GM19438 (cell line): ENCODE data around the gene MOGAT3.

Source experiments
- ATAC-seq: cut with Tn5 transposase; IDR thresholded peaks from one replicate; pipeline ENCODE4 v1.9.1; 2021; ENCODE audit warnings: low read depth; ENCODE audit not compliant: unreplicated experiment

MOGAT3 gene, protein sequence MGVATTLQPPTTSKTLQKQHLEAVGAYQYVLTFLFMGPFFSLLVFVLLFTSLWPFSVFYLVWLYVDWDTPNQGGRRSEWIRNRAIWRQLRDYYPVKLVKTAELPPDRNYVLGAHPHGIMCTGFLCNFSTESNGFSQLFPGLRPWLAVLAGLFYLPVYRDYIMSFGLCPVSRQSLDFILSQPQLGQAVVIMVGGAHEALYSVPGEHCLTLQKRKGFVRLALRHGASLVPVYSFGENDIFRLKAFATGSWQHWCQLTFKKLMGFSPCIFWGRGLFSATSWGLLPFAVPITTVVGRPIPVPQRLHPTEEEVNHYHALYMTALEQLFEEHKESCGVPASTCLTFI

DNA sequence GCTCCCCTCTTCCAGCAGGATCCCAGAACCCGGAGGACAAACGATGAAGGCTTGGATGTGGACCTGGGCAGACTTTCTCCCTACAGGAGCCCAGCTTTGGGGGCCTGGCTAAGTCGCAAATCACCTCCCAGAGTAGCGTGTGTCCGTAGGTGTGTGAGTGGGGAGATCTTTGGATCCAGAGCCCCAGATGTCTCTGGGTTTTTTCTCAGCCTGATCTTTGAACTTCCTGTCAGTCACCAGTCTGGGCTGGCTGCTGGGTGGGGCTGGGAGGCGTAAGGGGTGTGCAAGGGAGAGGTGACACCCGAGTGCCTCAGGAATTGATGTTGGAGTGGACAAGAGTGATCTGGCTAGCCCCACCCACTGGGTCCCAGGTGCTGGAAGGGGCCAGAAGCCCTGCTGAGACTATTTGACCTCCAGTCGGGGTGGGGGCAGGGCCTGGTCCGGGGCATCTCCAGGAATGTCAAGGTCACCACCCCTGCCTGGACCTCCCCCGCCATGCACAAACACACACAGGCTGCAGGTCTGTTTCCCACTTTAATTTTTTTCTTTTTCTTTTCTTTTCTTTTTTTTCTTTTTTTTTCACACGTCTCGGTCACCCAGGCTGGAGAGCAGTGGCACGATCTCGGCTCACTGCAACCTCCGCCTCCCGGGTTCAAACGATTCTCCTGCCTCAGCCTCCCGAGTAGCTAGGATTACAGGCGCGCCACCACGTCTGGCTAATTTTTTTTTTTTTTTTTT, at the start of gene MOGAT3:
Gene MOGAT3 (minus strand): TSS at position 175 of the 738 bp plus-strand sequence. CDS start 182 bp downstream, outside the sequence.
- ATAC-seq = no peak

DNA sequence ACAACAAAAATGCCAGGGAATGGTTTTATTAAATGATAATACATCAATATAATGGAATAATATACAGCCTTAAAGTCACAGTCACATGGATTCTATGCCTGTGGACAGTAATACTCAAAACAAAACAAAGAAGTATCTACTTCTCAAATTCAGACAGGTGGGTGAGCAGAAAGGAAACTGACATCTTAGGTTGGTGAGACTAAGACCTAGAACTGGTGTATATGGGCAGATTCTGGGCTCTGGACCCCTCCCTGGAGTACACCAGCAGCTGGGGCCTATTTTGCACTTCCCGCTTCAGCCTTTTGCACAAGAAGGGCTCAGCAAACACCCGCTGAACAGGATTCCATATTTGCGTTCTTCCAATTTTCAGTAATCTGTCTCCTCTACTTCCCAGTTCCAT, 49.5 kb upstream of the MOGAT3 start:
- no peak for ATAC-seq

DNA sequence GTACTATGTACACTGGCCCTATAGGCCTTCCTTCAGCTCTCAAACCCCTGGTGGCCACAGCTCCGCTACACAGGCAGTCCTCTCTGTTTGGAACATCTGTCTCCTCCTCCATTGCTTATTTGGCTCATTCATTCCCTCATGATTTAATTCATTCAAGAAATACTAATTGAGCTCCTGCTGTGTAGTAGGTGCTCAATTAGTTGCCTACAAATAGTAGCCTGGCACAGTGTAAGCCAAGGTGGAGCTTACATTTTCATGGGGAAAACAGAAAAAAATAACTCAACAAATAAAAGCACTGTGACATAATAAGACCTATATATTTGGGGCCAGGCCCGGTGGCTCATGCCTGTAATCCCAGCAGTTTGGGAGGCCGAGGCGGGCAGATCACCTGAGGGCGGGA, 47.4 kb upstream of the MOGAT3 start:
- no peak for ATAC-seq

DNA sequence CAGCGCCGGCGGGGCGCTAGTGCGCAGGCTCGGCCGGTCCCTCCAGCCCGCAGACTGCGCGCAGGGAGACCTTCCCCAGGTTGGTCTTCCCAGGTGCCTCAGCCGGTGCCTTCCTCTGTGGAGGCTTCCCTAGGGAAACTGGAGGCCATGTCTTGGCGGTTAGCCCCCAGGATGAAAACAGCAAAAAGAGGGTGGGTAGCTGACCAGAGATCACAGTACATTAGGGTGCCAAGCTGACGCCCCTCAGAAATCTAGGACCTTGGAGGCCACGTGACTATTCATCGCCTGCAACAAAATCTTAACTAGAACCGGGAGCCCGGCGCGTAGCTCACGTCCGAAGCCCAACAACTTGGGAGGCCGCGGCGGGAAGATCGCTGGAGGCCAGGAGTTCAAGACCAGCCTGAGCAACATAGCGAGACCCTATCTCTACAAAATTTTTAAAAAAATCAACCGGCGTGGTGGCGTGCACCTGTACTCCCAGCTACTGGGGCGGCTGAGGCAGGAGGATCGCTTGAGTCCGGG, 44.4 kb upstream of the MOGAT3 start:
- no peak for ATAC-seq

DNA sequence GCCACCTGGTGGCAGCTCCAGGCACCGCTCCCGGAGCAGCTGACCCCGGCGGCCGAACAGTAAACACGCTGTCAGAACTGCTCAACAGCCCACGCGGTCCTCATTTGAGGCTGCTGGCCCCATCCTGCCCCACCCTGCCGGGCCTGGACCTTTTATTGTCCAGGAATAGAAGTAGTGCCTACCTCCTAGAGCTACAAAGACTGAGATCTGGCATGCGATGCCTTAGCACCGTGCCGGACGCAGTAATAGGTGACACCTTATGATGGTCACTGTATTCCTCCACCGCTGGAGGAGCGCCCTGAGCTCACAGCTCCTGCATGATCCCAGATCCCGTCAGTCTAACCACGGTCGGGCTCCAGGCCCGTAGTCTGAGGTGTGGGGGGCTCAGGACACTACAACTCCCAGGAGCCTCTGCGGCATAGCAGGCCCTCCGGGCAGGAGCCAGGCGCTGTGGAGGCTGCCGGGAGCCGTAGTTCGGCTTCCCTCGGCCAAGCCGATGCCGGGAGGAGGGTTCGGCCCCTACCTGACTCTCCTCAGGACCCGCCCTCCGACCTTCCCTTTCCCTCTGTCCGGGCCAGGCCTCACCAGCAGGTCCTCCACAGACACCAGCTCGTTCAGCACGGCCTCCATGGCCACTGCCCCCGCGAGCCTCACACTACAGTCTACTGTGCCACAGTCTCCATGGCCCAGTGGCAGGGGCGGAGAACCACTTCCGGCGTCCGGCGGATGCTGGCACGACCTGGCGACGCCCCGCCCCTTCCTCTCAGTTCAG, 43.7 kb upstream of the MOGAT3 start, which contains the start of gene FIS1:
Gene FIS1 (minus strand): TSS at position 707 of the 772 bp plus-strand sequence. CDS start 77 bp downstream, at position 630.
- peak; percentile 91 for ATAC-seq

DNA sequence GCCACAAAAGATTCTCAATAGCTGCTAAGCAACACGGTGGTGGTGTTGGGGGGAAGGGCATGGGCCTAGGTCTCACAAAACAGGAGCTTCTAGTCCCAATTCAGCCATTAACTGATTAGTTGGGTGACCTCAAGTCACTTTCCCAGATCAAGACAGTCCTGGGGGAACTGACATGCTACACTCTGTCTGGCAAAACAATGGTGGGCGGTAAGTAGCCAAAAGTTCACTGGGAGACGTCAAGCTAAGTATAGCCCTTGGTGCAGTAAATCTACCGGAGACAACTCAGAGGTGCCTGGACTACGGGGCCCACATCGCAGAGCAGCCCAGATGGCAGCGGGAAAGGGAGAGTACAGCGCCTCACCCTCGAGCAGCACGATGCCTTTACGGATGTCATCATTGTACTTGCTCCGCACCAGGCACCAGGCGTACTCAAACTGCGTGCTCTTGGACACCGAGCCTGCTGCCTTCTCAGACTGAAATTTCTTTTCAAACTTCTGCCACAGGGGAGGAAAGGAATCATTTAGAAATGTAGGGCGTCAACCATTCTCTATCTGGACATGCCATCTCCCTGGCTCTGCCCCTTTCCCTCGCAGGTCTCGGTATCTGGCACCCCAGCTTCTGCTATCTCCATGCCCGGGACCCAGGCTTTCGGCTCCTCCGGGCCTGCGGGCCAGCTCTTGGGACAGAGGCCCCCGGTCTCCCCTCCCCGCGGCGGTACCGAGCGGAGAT, 43.0 kb upstream of the MOGAT3 start:
- ATAC-seq = no peak

DNA sequence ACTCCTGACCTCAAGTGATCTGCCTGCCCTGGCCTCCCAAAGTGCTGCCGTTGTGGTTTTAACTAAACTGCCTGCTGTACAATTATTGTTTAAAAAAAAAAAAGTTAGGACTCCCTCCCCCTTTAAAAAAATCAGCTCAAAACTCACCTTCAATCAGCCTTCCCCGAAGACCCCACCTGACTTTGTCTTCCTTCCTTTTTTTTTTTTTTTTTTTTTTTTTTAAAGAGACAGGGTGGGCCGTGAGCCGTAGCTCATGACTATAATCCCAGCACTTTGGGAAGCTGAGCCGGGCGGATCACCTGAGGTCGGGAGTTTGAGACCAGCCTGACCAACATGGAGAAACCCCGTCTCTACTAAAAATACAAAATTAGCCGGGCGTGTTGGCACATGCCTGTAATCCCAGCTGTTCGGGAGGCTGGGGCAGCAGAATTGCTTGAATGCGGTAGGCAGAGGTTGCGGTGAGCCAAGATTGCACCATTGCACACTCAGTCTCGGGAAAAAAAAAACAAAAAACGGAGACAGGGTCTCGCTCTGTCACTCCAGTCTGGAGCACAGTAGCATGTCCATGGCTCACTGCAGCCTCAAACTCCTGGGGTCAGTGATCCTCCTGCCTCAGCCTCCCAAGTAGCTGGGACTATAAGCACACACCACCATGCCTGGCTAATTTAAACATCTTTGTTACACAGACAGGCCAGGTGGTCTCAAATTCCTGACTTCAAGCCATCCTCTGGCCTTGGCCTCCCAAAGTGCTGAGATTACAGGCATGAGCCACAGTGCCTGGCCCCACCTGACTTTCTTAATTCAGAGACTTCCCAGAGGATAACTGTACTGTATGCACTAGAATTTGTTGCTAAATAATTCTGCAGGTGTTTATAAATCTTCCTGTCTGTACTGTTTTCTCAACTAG, 40.9 kb upstream of the MOGAT3 start:
- ATAC-seq = no peak

DNA sequence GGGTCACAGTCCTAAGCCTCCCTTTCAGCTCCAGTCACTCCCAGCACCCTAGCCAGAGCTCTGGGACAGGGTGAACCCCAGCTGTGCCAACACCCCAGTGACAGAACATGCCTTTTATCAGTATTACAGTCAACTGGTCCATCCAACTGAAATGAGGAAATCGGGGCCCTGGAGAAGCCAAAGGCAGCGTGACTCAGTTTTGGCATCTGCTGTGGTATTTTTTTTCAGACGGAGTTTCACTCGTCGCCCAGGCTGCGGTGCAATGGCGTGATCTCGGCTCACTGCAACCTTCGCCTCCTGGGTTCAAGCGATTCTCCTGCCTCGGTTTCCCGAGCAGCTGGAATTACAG, 40.2 kb upstream of the MOGAT3 start:
- no peak for ATAC-seq

DNA sequence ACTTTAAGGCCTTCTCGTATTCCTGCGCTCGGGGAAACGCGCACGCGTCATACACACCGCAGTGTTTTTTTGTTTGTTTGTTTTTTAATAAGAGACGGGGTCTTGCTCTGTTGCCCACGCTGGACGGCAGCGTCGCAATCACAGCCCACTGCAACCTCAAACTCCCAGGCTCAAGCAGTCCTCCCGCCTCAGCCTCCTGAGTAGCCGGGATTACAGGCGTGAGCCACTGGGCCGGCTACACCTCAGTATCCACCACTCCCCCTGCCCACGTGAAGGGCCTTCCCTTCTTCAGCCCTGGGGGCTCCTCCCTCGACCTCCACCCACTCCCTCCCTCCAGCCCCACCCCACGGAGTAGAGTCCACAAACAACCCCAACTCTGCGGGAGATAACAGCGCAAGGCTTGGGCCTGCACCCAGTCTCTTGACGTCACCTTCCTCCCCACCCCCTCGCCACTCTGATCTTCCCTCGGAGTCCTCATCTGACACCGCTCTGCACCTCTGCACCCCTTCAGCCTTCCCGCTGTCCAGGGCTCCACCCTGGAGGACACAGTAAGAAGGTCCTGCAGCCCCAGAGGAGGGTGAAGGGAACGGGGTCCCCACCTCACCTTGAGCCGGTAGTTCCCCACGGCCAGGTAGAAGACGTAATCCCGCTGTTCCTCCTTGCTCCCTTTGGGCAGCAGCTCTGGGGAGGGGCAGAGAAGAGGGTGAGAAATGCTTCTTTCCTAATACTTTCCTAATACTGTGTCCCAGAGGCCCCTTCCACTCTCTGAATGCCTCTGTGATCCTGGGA, 39.6 kb upstream of the MOGAT3 start:
- no peak for ATAC-seq

DNA sequence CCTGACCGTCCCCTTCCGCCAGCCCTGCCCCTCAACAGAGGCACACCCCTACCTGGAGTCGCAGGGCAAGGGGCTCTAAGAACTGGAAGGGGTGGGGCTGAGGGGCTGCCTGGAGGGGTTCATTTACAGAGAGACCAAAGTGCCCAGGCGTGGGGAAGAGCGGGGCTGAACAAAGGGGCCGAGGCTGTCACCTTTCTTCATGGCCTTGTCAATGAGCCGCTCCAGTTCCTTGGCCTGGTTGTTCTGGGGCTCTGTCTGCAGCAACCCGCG, 39.0 kb upstream of the MOGAT3 start:
- no peak for ATAC-seq

DNA sequence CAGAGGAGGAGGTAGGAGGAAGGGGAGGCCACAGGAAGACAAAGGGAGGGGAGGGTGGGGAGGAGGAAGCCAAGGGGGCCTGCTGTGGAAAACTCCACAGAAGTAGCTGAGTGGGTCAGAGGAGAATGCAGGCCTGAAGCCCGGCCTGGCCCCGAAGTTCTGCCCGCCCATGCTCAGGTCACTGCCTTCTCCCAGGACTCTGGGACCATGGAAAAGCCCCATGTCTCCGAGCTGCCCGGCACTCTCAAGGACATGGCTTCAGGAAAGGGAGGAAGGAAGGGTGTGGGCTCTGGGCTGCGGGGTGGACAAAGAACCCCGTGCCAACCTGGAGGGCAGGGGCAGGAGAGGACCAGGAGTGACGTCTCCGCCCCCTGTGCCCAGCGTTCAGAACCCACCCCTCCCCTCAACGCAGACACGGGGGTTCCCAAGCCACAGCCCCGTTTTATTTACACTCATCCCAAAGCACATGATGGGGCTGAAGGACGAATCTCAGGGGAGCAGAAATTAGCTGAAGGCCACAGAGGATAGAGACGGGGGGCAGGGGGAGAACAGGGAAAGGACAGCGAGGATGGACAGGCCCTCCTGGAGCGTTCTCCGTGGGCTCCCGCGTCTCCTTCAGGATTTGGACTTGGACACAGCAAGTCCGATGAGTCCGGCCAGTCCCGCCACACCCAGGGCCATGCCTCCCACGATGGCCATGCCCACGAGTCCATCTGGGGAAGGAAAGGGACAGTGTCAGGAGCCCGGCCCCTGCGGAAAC, 38.5 kb upstream of the MOGAT3 start:
- no peak for ATAC-seq

DNA sequence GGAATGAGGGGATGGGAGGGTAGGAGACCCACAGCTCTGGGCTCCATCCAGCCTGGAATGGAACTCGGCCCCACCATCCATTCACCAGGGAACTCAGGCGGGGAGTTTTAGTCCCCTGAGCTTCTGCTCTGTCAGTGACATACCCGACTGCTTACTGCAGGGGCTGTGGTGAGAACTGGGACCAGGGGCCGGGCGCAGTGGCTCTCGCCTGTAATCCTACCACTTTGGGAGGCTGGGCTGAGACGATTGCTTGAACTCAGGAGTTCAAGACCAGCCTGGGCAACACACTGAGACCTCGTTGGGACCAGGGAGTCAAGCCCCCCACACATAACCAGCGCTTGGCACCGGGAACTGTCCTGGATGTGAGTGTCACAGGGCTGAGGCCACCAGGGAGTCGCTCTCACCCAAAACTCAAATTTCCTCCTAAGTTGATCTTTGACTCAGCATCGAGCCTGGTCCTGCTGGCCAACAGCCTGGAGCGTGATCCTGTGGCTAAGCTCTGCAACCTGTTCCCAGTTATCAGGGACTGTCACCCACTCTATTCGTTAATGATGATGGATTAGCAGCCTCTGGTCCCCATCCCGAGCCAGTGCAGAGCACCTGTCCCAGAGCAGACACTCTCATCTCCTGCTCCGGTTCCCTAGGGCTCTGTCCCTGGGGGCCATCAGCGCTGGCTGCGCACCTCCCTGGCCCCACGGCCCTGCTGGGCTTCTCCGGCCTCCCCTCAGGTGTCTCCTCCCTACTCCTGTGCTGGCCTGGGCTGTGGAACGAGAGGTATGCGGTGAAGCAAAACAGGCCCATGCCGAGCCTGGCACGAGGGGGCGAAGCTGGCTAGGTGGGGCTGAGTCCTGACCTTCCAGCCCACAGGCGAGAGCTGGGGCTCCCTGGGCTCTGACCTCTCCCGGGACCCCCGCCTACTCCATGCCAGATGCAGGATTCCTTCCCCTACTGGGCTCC, 37.7 kb upstream of the MOGAT3 start:
- ATAC-seq = no peak

DNA sequence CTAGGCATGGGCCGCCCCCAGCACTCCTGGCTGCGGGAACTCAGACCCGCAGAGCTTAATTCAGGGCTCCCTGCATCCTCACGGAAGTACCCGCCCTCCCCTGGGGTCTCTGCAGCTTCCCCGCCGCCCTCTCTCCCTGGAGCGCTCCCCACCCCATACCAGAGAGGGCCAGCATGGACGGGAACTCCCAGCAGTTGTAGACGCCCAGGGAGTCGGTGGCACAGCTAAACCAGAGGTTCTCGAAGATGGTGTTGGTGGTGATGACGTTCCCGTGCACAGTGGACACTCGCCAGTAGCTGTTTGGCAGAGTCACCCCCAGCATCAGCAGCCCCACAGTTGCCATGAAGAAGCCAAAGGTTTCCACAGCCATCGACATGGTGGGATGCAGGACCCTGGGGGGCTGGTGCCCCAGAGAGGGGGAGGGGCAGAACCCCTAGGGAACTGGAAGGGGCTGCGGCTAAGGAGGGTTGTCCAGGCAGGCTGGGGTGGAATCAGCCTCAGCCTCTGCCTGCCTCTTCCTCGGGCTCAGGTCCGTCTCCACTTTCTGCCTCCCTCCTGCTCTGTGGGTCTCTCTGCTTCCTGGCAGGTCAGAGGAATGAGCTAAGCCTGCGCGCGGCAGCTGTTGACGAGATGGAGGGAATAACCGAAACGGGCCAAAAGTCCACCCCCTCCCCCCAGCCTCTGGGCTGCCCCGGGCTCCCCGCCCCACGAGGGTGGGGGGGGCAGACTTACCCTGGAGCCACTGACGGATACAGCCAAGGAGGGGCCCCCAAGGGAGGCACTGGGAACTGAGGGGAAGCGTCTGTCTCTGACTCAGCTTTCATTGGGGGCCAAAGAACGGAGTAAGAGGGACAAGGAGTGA, 36.6 kb upstream of the MOGAT3 start, which contains the start of gene CLDN15:
Gene CLDN15 (minus strand): TSS at position 597 of the 862 bp plus-strand sequence. CDS start 221 bp downstream, at position 376.
- ATAC-seq = no peak

DNA sequence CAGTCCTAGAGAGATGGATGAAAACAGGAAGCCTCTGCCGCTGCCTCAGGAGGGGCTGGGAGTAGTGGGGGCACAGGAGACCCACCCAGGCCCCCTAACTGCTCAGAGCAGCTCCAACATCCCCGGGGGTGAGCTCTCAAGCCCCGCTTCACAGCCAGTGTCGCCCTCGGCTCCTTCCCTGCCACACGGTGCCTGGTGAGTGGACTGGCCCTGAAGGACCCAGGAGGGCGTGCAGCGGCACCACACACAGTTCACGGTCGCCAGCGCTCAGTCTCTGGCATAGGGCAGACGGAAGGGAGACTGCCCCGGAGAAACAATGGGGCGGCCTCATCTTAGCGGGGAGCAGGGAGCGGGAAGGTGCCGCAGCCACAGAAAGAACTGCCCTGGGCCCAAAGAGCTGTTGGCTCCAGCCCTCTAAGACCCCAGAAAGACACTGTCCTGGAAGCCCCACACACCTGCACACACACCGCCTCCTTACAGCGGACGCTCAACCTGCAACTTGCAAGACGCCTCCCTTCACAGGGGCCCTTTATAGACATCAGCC, 35.5 kb upstream of the MOGAT3 start:
- no peak for ATAC-seq

DNA sequence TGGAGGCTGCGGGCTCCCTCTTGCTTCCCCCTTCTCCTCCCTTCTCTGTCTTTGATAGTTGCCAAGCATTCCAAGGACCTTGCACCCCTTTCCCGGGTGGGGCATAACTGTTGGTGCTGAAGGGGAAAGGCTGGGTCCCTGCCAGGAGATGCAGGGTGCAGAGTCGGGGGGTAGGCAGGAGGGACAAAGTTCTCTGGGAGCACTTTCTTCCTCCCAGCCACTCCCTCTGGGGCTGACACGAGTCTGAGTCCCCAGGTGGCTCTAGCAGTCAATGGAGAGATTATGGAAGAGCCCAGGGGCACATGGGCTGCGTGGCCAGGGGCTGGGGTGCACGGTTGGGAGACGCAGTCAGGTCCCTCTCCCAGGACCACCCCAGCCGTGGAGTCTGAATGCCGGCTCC, 34.7 kb upstream of the MOGAT3 start:
- ATAC-seq = no peak

DNA sequence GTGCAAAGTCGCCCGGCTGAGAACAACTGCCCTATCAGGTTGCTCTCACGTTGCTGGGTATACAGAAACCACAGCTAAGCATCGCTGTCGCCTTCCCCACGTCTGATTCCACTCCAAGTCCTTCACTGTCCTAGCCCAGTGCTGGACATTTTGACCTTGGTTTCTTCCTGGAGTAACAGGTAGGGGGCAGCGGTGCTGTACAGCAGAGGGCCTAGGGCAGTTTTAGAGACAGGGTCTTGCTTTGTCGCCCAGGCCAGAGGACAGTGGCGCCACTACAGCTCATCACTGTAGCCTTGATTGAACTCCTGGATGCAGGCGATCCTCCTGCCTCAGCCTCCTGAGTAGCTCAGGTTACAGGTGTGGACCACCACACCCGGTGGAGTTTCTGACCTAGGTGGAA, 34.2 kb upstream of the MOGAT3 start:
- no peak for ATAC-seq
